Body of pancreas (tissue), 4 donors: ENCODE measurements around the gene CPN2.

ENCODE experiments used
- POLR2A ChIP-seq, 3 donors: fragments of 450-650 bp; IDR thresholded peaks; one replicate each; pipeline ENCODE4 v1.6.1; 2016; ENCODE audit warnings: antibody characterized with exemption in 3 of 3, mild to moderate bottlenecking in 2 of 3
- TF ChIP-seq, protein P1 (sequence below), 7 experiments: fragments of 450-650 bp in 4 of 7; fragments of 200-600 bp in 3 of 7; sonication (generic) in 3 of 7; IDR thresholded peaks; one replicate each; pipeline ENCODE4 v1.5.1; 2016 to 2019; ENCODE audit warnings: antibody characterized with exemption in 7 of 7

GRCh38 chr3:194322678-194323211 lies 28.4 kb downstream of the CPN2 start:
- TF ChIP-seq, protein P1, sequence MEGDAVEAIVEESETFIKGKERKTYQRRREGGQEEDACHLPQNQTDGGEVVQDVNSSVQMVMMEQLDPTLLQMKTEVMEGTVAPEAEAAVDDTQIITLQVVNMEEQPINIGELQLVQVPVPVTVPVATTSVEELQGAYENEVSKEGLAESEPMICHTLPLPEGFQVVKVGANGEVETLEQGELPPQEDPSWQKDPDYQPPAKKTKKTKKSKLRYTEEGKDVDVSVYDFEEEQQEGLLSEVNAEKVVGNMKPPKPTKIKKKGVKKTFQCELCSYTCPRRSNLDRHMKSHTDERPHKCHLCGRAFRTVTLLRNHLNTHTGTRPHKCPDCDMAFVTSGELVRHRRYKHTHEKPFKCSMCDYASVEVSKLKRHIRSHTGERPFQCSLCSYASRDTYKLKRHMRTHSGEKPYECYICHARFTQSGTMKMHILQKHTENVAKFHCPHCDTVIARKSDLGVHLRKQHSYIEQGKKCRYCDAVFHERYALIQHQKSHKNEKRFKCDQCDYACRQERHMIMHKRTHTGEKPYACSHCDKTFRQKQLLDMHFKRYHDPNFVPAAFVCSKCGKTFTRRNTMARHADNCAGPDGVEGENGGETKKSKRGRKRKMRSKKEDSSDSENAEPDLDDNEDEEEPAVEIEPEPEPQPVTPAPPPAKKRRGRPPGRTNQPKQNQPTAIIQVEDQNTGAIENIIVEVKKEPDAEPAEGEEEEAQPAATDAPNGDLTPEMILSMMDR (IDR thresholded peaks at IDR 0.05): no peak
- TF ChIP-seq POLR2A (IDR thresholded peaks at IDR 0.05): no peak
